Tibial nerve (tissue), 3 donors: ENCODE measurements around the gene HABP2.

Source experiments
- POLR2A ChIP-seq, 2 donors: fragments of 450-650 bp; IDR thresholded peaks; one replicate each; pipeline ENCODE4 v1.6.1; 2017; ENCODE audit warnings: antibody characterized with exemption in 2 of 2, mild to moderate bottlenecking in 2 of 2, moderate library complexity in 2 of 2
- TF ChIP-seq, protein P1 (sequence below), 5 experiments: fragments of 200-600 bp in 3 of 5; fragments of 450-650 bp in 2 of 5; sonication (generic) in 3 of 5; IDR thresholded peaks; one replicate each; pipeline ENCODE4 v1.5.1; 2016 to 2019; ENCODE audit warnings: antibody characterized with exemption in 5 of 5, mild to moderate bottlenecking in 3 of 5, moderate library complexity in 2 of 5

DNA sequence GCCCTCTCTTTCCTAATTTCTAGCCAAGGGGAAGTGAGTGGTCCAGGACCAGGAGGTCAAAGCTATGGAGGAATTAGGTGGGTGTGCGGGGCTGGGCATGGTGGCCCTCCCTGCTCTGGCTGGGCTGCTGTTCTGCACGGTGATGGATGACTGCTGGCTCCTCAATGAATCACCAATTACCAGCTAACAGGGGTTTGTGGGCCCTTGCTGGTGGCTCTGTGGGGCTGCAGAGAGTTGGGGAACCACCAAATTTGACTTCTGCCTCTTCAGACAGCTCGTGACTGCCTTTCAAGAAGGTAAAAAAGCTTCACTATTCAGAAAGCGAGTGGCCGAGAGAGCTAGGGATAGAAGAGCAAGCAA is 35.0 kb upstream of the HABP2 start:
- TF ChIP-seq POLR2A (IDR thresholded peaks at IDR 0.05), result no peak
- TF ChIP-seq, protein P1, sequence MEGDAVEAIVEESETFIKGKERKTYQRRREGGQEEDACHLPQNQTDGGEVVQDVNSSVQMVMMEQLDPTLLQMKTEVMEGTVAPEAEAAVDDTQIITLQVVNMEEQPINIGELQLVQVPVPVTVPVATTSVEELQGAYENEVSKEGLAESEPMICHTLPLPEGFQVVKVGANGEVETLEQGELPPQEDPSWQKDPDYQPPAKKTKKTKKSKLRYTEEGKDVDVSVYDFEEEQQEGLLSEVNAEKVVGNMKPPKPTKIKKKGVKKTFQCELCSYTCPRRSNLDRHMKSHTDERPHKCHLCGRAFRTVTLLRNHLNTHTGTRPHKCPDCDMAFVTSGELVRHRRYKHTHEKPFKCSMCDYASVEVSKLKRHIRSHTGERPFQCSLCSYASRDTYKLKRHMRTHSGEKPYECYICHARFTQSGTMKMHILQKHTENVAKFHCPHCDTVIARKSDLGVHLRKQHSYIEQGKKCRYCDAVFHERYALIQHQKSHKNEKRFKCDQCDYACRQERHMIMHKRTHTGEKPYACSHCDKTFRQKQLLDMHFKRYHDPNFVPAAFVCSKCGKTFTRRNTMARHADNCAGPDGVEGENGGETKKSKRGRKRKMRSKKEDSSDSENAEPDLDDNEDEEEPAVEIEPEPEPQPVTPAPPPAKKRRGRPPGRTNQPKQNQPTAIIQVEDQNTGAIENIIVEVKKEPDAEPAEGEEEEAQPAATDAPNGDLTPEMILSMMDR (IDR thresholded peaks at IDR 0.05), result no peak
